ENCODE data around the gene TRABD2B. TPM values are rescaled to one million over a fixed set of nuclear protein-coding genes. Genes with fewer than 3 reads are reported as not detected.

Gene TRABD2B
- total RNA-seq: not detected

DNA sequence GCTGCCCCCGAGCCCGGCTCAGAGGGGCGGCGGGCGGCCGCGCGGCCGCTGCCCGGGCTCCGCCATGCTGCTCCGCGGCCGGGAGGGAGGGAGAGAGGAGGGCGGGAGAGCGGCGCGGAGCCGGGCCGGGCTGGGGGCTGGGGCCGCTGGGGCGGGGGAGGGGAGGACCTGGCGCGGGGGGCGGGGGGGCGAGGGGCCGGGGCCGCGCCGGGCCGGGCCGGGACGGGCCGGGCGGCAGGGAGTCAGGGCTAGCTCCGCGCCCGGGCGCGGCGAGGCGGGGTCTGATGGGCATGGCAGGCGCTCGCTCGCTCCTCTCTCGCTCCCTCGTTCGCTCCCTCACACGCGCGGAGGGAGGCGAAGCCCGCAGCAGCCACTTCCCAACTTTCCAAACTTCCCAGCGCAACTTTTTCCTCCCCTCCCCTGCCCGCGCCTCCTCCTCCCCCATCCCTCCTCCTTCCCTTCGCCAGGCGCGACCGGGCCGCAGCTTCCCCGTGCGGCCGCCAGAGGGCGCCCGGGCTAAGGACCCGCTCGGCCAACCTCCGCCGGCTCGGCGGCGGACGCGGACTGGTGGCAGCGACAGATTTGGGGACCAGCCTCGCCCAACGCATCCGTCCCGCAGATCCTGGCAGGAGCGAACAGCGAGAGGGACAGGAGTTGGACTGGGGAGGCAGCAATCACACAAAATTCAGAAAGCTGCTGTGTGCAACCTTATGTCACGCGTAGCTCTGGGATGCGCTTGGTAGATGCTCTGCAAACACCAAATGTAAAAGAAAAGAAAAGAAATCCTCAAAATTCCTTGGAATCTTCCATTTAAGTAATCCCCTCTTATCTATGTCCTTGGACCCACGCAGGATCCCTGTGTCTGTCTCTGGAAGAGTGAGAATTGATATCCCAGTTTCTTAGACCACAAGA lies at the start of gene TRABD2B:
Gene TRABD2B (minus strand): TSS at position 97 of the 912 bp plus-strand sequence.
- DNase-seq (peak; percentile 64), ATAC-seq (peak; percentile 91)
- ChIA-PET CTCF (interaction anchor here (0.7 to 2.9 kb wide), 10 partner anchors 9 to 239 kb away, joined by 3 to 22 read pairs (median 3); no protein-coding TSS in a partner anchor), POLR2A (no interaction called here)
- H3K9me3 Mint-ChIP-seq (ENCODE audit: insufficient read depth): no peaks in the 10 kb centered on the region
- peak within 1 kb of the TSS; percentile 48 for H3K4me3 Mint-ChIP-seq
- peaks cover 35% of the 10 kb centered on the region for H3K27me3 Mint-ChIP-seq (ENCODE audit: low read depth)
- peaks cover 5% of the 10 kb centered on the region for H3K4me1 Mint-ChIP-seq (ENCODE audit: low read depth)
- no peak within 1 kb of the TSS for H3K27ac Mint-ChIP-seq
- H3K36me3 Mint-ChIP-seq (ENCODE audit: low read depth): peaks cover 3% of the 10 kb centered on the region

DNA sequence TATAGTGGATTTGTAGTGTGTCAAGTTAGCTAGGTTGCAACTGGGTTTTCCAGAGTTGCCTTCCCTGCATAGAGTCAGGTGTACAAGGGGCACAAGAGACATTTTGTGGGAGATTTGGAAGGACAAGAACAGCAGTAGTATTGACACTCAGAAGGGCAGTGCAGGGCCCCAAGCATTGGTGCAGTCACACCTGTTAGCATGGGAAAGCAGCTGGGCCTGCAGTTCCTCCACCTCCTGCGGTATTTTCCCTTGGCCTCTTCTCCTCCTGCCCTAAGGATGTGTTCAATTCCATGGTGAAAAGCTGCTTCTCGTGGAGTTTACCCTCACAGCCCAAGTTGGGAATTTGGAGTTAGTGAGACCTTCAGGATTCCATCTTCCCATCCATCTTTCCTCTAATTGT lies 47.1 kb upstream of the TRABD2B start:
- no peak for ATAC-seq
- no peak overlapping the region for H3K4me3 Mint-ChIP-seq
- H3K27ac Mint-ChIP-seq: no peak overlapping the region
- CTCF ChIA-PET: no interaction called here
- POLR2A ChIA-PET: no interaction called here
- H3K4me1 Mint-ChIP-seq (ENCODE audit: low read depth): no peaks in the 10 kb centered on the region
- H3K36me3 Mint-ChIP-seq (ENCODE audit: low read depth): no peaks in the 10 kb centered on the region
- H3K9me3 Mint-ChIP-seq (ENCODE audit: insufficient read depth): no peaks in the 10 kb centered on the region
- no peaks in the 10 kb centered on the region for H3K27me3 Mint-ChIP-seq (ENCODE audit: low read depth)
- no peak for DNase-seq

DNA sequence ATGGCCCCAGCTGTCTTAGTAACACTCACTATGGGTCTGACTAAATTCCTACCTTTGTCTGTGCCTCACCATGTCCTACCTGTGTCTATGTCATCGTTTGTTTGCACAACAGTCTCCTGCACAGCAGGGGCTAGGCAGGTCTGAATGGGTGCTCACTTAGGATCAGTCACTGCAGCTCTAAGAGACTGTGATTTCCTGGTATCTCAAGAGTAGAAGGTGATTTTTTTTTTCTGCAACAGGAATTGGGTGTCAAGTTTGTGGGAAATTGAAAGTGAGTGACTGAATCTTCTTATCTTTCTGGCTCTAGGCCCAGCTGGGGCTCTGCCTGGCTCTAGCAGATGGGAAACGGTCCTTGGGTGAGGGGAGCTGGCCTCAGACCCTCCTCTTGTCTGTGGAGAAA lies 46.4 kb upstream of the TRABD2B start:
- no peaks in the 10 kb centered on the region for H3K36me3 Mint-ChIP-seq (ENCODE audit: low read depth)
- DNase-seq (no peak), ATAC-seq (no peak)
- no peaks in the 10 kb centered on the region for H3K9me3 Mint-ChIP-seq (ENCODE audit: insufficient read depth)
- no peaks in the 10 kb centered on the region for H3K27me3 Mint-ChIP-seq (ENCODE audit: low read depth)
- ChIA-PET CTCF (interaction anchor here (1.6 kb wide), 1 partner anchor 17 kb away, joined by 3 read pairs; no protein-coding TSS in a partner anchor), POLR2A (no interaction called here)
- no peaks in the 10 kb centered on the region for H3K4me1 Mint-ChIP-seq (ENCODE audit: low read depth)
- no peak overlapping the region for H3K4me3 Mint-ChIP-seq
- no peak overlapping the region for H3K27ac Mint-ChIP-seq

DNA sequence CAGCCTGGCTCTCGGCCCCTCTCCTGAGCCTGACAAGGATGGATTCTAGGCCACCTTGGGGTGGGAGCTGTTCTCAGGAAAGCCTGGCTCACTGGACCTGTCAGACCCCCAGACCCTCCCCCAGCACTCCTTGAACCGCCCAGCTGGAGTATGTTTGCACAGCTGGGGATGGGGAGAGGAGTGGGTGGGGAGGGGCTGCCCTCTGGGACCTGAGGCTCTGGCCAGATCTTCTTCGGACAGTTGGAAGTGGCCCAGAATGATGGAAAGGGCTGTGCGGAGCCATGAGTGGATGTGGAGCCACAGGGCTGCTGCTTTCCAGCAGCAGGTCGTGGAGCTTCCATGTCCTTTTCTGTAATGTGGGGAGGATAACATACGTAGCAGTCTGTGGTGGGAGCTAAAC lies 43.0 kb upstream of the TRABD2B start:
- CTCF ChIA-PET: no interaction called here
- Mint-ChIP-seq H3K27me3 (ENCODE audit: low read depth) (peaks cover 4% of the 10 kb centered on the region), H3K4me3 (no peak overlapping the region), H3K4me1 (ENCODE audit: low read depth) (no peaks in the 10 kb centered on the region), H3K9me3 (ENCODE audit: insufficient read depth) (no peaks in the 10 kb centered on the region), H3K36me3 (ENCODE audit: low read depth) (no peaks in the 10 kb centered on the region), H3K27ac (no peak overlapping the region)
- no peak for DNase-seq
- POLR2A ChIA-PET: no interaction called here
- ATAC-seq: no peak

DNA sequence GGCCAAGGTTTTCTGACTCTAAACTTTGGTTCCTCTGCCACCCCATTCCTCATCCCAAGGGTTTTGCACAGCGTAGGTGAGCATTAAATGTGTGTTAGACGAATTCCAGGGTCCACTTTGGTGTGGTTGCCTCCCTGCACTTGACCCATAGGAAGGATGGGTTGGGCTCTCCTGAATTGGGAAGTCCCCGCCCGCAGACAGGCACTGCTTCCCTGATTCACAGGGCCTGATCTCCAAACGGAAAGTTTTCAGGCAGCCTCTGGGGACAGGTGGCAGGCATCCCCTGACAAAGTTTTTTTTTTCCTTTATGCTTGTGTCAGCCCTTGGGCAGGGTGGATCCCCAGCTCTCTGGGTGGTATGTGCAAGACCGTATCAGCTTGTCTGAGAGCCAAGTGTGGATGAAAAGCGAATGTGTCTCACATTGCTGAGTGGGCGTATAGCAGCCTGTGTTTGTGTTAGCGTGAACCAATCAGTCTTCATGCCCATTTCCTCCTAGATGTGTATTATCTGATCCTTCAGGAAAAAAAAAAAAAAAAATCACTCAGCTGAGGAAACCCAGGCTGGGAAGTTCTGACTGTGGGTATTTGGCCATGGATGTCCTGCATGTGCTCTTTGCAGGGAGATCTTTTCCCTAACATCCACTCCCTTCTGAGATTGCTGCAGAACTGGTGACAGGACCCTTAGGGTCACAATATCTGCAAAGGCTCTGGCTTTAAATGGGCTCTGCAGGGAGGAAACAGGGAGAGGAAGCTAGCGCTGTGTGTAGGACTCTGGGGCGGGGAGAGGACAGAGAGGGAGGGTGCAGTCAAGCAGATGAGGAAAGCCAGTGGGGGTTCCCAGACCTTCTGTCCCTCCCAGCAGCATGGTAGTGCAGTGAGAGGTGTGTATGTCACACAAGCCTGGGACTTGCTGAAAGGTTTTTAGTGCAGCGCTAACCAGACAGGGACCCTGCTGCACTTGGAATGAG lies 42.2 kb upstream of the TRABD2B start:
- DNase-seq (no peak), ATAC-seq (no peak)
- ChIA-PET CTCF (no interaction called here), POLR2A (no interaction called here)
- Mint-ChIP-seq H3K27me3 (ENCODE audit: low read depth) (peaks cover 4% of the 10 kb centered on the region), H3K4me1 (ENCODE audit: low read depth) (no peaks in the 10 kb centered on the region), H3K9me3 (ENCODE audit: insufficient read depth) (no peaks in the 10 kb centered on the region), H3K27ac (no peak overlapping the region), H3K4me3 (no peak overlapping the region), H3K36me3 (ENCODE audit: low read depth) (no peaks in the 10 kb centered on the region)

GRCh38 chr1:48038270-48038767 lies 41.1 kb upstream of the TRABD2B start:
- ATAC-seq (no peak), DNase-seq (no peak)
- Mint-ChIP-seq H3K36me3 (ENCODE audit: low read depth) (no peaks in the 10 kb centered on the region), H3K9me3 (ENCODE audit: insufficient read depth) (no peaks in the 10 kb centered on the region), H3K27me3 (ENCODE audit: low read depth) (peaks cover 4% of the 10 kb centered on the region), H3K27ac (no peak overlapping the region), H3K4me3 (no peak overlapping the region), H3K4me1 (ENCODE audit: low read depth) (no peaks in the 10 kb centered on the region)
- ChIA-PET CTCF (no interaction called here), POLR2A (no interaction called here)

DNA sequence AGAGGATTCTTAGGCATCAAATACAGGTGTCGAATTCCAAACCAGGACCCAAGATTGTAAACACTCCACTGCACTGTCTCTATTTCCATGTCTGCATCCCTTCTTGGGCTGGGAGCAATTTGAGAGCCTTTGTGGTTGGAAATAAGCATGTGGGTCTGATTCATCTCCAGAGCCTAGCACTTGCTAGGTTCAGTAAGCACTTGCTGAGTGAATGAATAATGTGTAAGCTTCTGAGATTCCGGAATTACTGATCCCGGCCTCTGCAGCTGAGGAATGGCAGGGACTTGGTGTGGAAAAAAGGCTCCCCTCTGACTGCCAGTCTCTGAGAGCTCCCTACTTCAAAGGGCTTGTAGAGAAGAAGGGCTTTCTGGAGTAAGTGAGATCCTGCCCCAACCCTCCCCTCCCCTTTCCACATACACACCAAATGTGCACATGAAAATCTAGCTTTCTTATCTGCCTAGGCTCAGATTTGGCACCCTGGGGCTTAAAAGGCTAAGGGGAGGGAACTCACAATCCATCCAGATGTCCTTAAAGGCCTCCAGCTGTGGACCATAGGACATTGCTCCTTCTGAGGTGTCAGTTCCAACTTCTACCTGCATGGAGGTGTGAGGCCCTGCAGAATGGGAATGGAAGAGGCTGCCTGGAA lies 39.6 kb upstream of the TRABD2B start:
- POLR2A ChIA-PET: no interaction called here
- ATAC-seq: no peak
- no peak overlapping the region for H3K4me3 Mint-ChIP-seq

DNA sequence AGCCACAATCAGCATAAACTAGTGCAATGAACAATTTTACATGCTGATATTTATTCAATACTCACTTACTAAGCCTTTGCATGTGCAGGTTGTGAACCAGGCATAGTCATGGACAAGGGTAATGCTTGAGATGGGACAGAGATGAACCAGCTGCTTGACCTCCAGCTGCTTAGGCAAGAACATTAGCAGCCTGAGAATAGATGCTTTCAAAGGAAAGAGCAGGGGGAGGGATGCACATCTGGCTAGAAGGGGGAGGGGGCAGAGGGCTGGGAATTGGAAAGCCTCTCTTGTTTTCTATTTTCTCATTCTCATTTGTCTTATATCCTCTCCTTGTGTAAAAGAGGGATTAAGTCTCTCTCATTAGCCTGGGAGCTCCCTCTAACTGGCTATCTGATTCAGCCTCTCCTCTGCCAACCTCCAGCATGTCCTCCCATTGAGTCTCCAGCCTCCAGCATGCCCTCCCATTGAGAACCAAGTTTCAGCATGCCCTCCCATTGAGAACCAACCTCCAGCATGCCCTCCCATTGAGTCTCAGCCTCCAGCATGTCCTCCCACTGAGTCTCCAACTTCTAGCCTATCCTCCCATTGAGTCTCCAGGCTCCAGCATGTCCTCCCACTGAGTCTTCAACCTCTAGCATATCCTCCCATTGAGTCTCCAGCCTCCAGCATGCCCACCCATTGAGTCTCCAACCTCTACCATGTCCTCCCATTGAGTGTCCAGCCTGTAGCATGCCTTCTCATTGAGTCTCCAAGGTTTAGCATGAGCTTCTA lies 38.4 kb upstream of the TRABD2B start:
- ATAC-seq: no peak
- CTCF ChIA-PET: no interaction called here
- Mint-ChIP-seq H3K36me3 (ENCODE audit: low read depth) (no peaks in the 10 kb centered on the region), H3K27me3 (ENCODE audit: low read depth) (peaks cover 5% of the 10 kb centered on the region), H3K27ac (no peak overlapping the region), H3K9me3 (ENCODE audit: insufficient read depth) (no peaks in the 10 kb centered on the region), H3K4me3 (no peak overlapping the region), H3K4me1 (ENCODE audit: low read depth) (no peaks in the 10 kb centered on the region)
- POLR2A ChIA-PET: no interaction called here
- DNase-seq: no peak

More for the DNA sequence above, 39.6 kb upstream of the TRABD2B start:
- Mint-ChIP-seq H3K9me3 (ENCODE audit: insufficient read depth) (no peaks in the 10 kb centered on the region), H3K27ac (no peak overlapping the region), H3K4me1 (ENCODE audit: low read depth) (no peaks in the 10 kb centered on the region), H3K36me3 (ENCODE audit: low read depth) (no peaks in the 10 kb centered on the region), H3K27me3 (ENCODE audit: low read depth) (peaks cover 4% of the 10 kb centered on the region)
- no peak for DNase-seq
- CTCF ChIA-PET: no interaction called here

GRCh38 chr1:48033495-48034045 lies 36.4 kb upstream of the TRABD2B start:
- H3K9me3 Mint-ChIP-seq (ENCODE audit: insufficient read depth): no peaks in the 10 kb centered on the region
- no peak overlapping the region for H3K4me3 Mint-ChIP-seq
- no peaks in the 10 kb centered on the region for H3K4me1 Mint-ChIP-seq (ENCODE audit: low read depth)
- peaks cover 5% of the 10 kb centered on the region for H3K27me3 Mint-ChIP-seq (ENCODE audit: low read depth)
- ATAC-seq (no peak), DNase-seq (no peak)
- no peaks in the 10 kb centered on the region for H3K36me3 Mint-ChIP-seq (ENCODE audit: low read depth)
- no peak overlapping the region for H3K27ac Mint-ChIP-seq
- ChIA-PET POLR2A (no interaction called here), CTCF (no interaction called here)

GRCh38 chr1:48031676-48032075 lies 34.5 kb upstream of the TRABD2B start:
- Mint-ChIP-seq H3K27ac (no peak overlapping the region), H3K36me3 (ENCODE audit: low read depth) (no peaks in the 10 kb centered on the region), H3K4me3 (no peak overlapping the region), H3K4me1 (ENCODE audit: low read depth) (no peaks in the 10 kb centered on the region), H3K27me3 (ENCODE audit: low read depth) (peaks cover 2% of the 10 kb centered on the region), H3K9me3 (ENCODE audit: insufficient read depth) (no peaks in the 10 kb centered on the region)
- ChIA-PET POLR2A (no interaction called here), CTCF (no interaction called here)
- no peak for DNase-seq
- ATAC-seq: no peak
